Duodenal mucosa (tissue), 2 donors: ENCODE measurements around the gene DPP4.
"Not testable (repeated sequence)": the region's sequence is repeated elsewhere in the genome, so short reads cannot be mapped to it uniquely, and the experiment has no call there.

Experiments
- H3K27ac ChIP-seq: one replicate; pipeline ENCODE4 v1.7.0; 2013; ENCODE audit warnings: low read depth, low read length
- H3K27me3 ChIP-seq, 2 donors: one replicate each; pipeline ENCODE4 v1.7.0; 2013; ENCODE audit warnings: low read length in 2 of 2, control low read depth in 1 of 2; ENCODE audit not compliant: insufficient read depth in 2 of 2, control insufficient read depth in 1 of 2
- H3K36me3 ChIP-seq, 2 donors: one replicate each; pipeline ENCODE4 v1.7.0; 2013; ENCODE audit warnings: low read length in 2 of 2, control low read depth in 1 of 2; ENCODE audit not compliant: insufficient read depth in 2 of 2, control insufficient read depth in 1 of 2
- H3K4me1 ChIP-seq, 2 donors: one replicate each; pipeline ENCODE4 v1.7.0; 2013; ENCODE audit warnings: low read length in 2 of 2, control low read depth in 1 of 2; ENCODE audit not compliant: insufficient read depth in 2 of 2, control insufficient read depth in 1 of 2
- H3K4me3 ChIP-seq, 2 donors: one replicate each; pipeline ENCODE4 v1.7.0; 2013; ENCODE audit warnings: low read length in 2 of 2, low read depth in 1 of 2
- H3K9ac ChIP-seq, 2 donors: one replicate each; pipeline ENCODE4 v1.7.0; 2013; ENCODE audit warnings: low read length in 2 of 2, low read depth in 1 of 2
- H3K9me3 ChIP-seq, 2 donors: one replicate each; pipeline ENCODE4 v1.7.0; 2013; ENCODE audit warnings: low read length in 2 of 2, control low read depth in 1 of 2; ENCODE audit not compliant: control insufficient read depth in 1 of 2

Gene DPP4

DNA sequence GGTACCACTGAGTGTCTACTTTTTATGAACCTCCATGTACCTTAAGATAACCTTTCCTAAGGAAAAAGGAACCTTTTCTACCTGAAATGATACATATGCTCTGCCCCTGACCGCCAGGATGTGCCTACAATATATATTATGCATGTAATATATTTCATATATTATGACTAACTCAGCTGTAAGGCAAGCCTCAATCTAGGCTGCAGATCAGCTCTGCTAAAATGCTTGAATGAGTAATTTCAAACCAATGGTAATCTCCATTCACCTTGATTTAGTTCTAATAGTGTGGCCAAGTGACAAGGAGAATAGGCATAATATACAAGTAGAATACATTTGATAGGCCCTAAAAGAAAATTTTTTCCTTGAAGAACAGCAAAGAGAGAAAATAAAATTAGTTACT, 101.8 kb downstream of the DPP4 start:
- peaks cover 6 to 7% of the 10 kb centered on the region in 2 donors for H3K4me1 ChIP-seq
- no peaks in the 10 kb centered on the region for H3K27me3 ChIP-seq
- H3K9ac ChIP-seq, result no peak overlapping the region
- no peak overlapping the region for H3K27ac ChIP-seq
- H3K9me3 ChIP-seq, result no peaks in the 10 kb centered on the region
- H3K4me3 ChIP-seq, result no peak overlapping the region
- H3K36me3 ChIP-seq, result no peaks in the 10 kb centered on the region

GRCh38 chr2:161971551-161971950, 102.5 kb downstream of the DPP4 start:
- H3K9ac ChIP-seq, result no peak overlapping the region

DNA sequence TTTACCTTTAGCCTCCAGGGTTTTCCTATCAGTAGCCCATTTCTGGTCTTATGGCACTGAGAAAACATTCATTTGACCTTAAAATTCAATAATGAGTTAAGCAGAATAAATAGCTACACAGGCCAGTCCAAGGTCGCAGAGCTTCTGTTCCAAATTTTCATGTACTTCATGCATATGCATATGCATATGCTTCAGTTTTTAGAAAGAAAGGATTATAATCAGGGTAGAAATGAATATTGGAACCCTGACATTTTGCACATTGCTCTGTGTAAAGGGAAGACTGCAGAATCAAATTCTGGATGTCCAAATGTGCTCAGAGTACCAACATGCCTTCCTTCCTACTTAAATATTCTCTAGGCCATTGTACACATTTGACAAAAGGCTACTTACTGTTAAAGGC, 104.9 kb downstream of the DPP4 start:
- H3K27me3 ChIP-seq, result no peaks in the 10 kb centered on the region
- peaks cover 6 to 7% of the 10 kb centered on the region in 2 donors for H3K4me1 ChIP-seq
- no peaks in the 10 kb centered on the region for H3K36me3 ChIP-seq
- H3K9ac ChIP-seq, result no peak overlapping the region
- H3K27ac ChIP-seq, result no peak overlapping the region
- H3K9me3 ChIP-seq, result no peaks in the 10 kb centered on the region
- H3K4me3 ChIP-seq, result no peak overlapping the region

More at GRCh38 chr2:161971551-161971950, 102.5 kb downstream of the DPP4 start:
- H3K9me3 ChIP-seq, result no peaks in the 10 kb centered on the region
- no peak overlapping the region for H3K4me3 ChIP-seq
- H3K36me3 ChIP-seq, result no peaks in the 10 kb centered on the region
- no peak overlapping the region for H3K27ac ChIP-seq
- no peaks in the 10 kb centered on the region for H3K27me3 ChIP-seq
- H3K4me1 ChIP-seq, result peaks cover 6 to 7% of the 10 kb centered on the region in 2 donors

GRCh38 chr2:161965994-161966393, 108.0 kb downstream of the DPP4 start:
- H3K9ac ChIP-seq, result no peak overlapping the region
- H3K4me3 ChIP-seq, result no peak overlapping the region
- H3K9me3 ChIP-seq, result no peaks in the 10 kb centered on the region
- H3K36me3 ChIP-seq, result no peaks in the 10 kb centered on the region
- no peaks in the 10 kb centered on the region for H3K27me3 ChIP-seq
- H3K4me1 ChIP-seq, result no peaks in the 10 kb centered on the region
- no peak overlapping the region for H3K27ac ChIP-seq

DNA sequence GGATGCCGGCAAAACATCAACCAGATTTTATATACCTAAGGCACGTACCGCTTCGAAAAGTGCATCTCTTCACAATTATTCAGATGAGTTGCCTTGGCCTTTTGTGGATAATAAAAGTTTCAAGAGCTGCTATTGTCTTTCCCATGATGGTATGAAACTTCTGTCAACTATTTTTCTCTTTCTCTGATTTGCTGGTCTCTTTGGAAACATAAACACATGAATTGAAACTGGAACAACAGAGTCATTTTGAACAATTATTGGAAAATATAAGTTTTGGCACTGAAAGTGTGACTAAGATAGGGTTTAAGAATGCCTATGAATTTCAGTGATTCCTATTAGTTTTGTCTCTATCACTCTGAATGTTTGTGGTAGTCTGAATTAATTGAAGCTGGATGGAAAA, 109.9 kb downstream of the DPP4 start:
- H3K27ac ChIP-seq, result no peak overlapping the region
- H3K27me3 ChIP-seq, result no peaks in the 10 kb centered on the region
- H3K4me1 ChIP-seq, result no peaks in the 10 kb centered on the region
- no peak overlapping the region for H3K4me3 ChIP-seq
- no peaks in the 10 kb centered on the region for H3K9me3 ChIP-seq
- no peak overlapping the region for H3K9ac ChIP-seq
- no peaks in the 10 kb centered on the region for H3K36me3 ChIP-seq

DNA sequence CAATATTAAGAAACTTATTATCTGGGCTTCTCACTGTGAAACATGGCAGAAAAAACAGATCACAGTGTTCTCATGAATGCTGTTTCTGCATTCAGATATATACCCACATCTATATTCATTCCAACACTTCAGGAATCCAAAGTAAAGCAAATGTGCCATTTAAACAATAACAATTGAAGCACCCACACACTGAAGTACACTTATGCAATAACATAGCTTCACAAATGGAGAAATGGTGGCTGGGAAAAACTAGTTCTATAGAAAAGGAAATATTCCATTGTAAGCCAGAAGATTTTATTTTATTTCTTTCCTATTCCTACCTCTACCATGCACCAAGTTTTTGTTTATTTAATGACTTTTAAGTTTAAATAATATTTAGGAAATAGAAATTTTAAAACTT, 111.9 kb downstream of the DPP4 start:
- Histone ChIP-seq H3K27ac (no peak overlapping the region), H3K4me1 (no peaks in the 10 kb centered on the region), H3K9me3 (no peaks in the 10 kb centered on the region), H3K9ac (no peak overlapping the region), H3K27me3 (no peaks in the 10 kb centered on the region), H3K4me3 (no peak overlapping the region), H3K36me3 (no peaks in the 10 kb centered on the region)

DNA sequence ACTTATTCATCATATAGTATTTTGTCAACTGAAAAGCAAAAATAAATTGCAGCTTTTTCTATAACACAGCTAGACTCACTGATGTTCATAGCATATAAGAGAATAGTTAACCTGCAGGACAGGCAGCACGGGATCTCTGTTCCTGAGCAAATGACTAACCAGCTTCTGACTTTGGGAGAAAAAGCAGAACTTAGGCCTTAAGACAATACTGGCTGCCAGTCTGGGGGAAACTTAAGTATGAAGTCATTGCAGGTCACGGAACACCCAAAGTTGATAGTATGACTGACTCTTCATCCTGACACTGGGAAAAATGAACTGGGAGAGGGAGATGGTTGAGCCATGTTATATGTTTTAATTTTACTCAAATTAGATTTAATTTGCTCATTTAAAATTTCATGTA, 113.0 kb downstream of the DPP4 start:
- no peaks in the 10 kb centered on the region for H3K27me3 ChIP-seq
- no peak overlapping the region for H3K27ac ChIP-seq
- H3K9ac ChIP-seq, result no peak overlapping the region
- no peaks in the 10 kb centered on the region for H3K36me3 ChIP-seq
- no peak overlapping the region for H3K4me3 ChIP-seq
- H3K9me3 ChIP-seq, result no peaks in the 10 kb centered on the region
- peaks cover 0 to 4% of the 10 kb centered on the region in 2 donors for H3K4me1 ChIP-seq

GRCh38 chr2:161956738-161957137, 117.3 kb downstream of the DPP4 start:
- Histone ChIP-seq H3K4me1 (peaks cover 0 to 4% of the 10 kb centered on the region in 2 donors), H3K36me3 (no peaks in the 10 kb centered on the region), H3K4me3 (no peak overlapping the region), H3K9me3 (no peaks in the 10 kb centered on the region), H3K27ac (no peak overlapping the region), H3K9ac (no peak overlapping the region), H3K27me3 (no peaks in the 10 kb centered on the region)

DNA sequence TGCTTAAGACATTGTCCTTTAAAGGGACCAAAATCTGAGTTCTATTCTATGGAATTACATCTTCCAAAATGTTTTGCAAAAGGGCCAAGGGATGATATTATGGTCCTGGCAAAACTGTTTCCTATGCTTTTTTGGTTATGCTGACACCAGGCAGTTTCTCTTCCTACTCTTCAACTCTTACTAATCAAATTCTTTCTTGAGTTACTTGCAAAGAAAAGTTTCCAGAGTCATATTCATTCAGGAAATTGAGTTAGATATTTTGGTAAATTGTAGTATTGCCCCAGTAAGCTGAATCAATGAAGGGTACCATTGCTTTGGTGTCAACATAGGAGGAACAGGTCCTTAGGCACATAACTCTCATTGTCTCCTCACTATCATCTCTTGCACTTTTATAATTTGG, 118.8 kb downstream of the DPP4 start:
- H3K9ac ChIP-seq, result no peak overlapping the region
- no peak overlapping the region for H3K27ac ChIP-seq
- peaks cover 0 to 4% of the 10 kb centered on the region in 2 donors for H3K4me1 ChIP-seq
- no peaks in the 10 kb centered on the region for H3K9me3 ChIP-seq
- H3K27me3 ChIP-seq, result no peaks in the 10 kb centered on the region
- no peaks in the 10 kb centered on the region for H3K36me3 ChIP-seq
- H3K4me3 ChIP-seq, result no peak overlapping the region

DNA sequence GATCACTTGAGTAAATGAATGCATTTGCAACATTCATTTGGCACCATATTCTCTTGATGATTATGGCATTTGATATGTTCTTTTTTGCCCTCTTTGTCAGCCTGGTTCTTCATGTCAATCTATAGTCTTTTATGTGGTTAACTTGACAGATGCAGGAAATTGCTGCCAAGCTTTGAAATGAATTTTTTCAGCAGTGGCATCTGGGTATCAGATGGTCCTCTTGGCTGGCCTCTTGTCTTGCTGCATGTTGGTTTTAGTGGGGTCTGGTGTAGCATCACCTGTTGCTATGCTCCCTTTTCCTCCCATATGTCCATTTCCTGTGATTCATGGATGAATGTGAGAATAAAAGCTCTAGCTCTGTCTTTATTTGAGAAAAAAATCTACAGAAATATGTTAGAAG, 119.9 kb downstream of the DPP4 start:
- H3K36me3 ChIP-seq, result no peaks in the 10 kb centered on the region
- no peak overlapping the region for H3K27ac ChIP-seq
- H3K9ac ChIP-seq, result no peak overlapping the region

GRCh38 chr2:161953367-161953766, 120.6 kb downstream of the DPP4 start:
- not testable (repeated sequence) for H3K27ac ChIP-seq, H3K9ac ChIP-seq, H3K27me3 ChIP-seq, H3K4me3 ChIP-seq, H3K36me3 ChIP-seq, H3K4me1 ChIP-seq, H3K9me3 ChIP-seq

More for the DNA sequence above, 119.9 kb downstream of the DPP4 start:
- no peak overlapping the region for H3K4me3 ChIP-seq
- peaks cover 0 to 4% of the 10 kb centered on the region in 2 donors for H3K4me1 ChIP-seq
- no peaks in the 10 kb centered on the region for H3K27me3 ChIP-seq
- H3K9me3 ChIP-seq, result no peaks in the 10 kb centered on the region
